Measurements from ENCODE around the gene MCF2. TPM values are rescaled to one million over a fixed set of nuclear protein-coding genes. Genes with fewer than 3 reads are reported as not detected.

The MCF2 gene
- total RNA-seq, 1 donor from 2014 or later: 0.52 TPM

DNA sequence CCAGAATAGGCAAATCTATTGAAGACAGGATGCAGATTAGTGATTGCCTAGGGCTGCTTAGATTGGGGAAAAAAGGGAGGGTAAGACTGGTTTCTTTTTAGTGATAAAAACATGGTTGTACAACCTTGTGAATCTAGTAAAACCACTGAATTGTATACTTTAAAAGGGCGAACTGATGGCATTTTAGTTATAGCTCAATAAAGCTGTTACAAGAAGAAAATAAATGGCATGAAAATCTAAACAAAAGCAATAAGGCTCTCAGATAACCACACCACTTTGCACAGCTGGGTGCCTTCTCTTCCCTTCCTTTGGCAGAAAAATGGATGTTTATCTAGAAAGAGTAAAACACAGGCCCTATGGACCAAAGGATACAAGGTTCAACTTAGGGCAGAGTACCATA, 107.9 kb downstream of the MCF2 start:
- TF ChIP-seq, protein P1, sequence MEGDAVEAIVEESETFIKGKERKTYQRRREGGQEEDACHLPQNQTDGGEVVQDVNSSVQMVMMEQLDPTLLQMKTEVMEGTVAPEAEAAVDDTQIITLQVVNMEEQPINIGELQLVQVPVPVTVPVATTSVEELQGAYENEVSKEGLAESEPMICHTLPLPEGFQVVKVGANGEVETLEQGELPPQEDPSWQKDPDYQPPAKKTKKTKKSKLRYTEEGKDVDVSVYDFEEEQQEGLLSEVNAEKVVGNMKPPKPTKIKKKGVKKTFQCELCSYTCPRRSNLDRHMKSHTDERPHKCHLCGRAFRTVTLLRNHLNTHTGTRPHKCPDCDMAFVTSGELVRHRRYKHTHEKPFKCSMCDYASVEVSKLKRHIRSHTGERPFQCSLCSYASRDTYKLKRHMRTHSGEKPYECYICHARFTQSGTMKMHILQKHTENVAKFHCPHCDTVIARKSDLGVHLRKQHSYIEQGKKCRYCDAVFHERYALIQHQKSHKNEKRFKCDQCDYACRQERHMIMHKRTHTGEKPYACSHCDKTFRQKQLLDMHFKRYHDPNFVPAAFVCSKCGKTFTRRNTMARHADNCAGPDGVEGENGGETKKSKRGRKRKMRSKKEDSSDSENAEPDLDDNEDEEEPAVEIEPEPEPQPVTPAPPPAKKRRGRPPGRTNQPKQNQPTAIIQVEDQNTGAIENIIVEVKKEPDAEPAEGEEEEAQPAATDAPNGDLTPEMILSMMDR (IDR thresholded peaks at IDR 0.05; ENCODE audit: borderline replicate concordance): no peak
- no peak overlapping the region for H3K4me3 ChIP-seq

DNA sequence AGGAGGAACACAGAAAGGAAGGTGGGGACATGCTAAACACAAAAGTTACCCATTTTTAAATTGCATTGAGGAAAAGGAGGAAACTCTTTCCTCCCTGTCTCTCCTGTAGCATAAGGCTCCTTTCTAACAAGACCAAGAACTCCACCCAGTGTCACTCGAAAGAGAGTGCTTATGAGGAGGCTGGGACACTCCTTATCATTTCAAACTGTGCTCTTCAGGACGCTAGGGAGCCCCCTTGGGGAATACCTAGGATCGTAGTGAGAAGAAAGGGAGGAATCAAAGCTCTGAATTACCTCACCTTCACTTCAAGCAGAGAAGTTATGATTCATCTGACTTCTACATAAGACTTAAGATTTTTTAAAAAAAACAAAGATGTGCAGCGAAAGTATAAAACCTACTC, 111.9 kb downstream of the MCF2 start:
- Histone ChIP-seq H3K36me3 (no peaks in the 10 kb centered on the region), H3K27me3 (ENCODE audit: low read depth) (no peaks in the 10 kb centered on the region), H3K9me3 (replicated peaks) (no peaks in the 10 kb centered on the region), H3K4me1 (no peaks in the 10 kb centered on the region), H3K4me3 (no peak overlapping the region), H3K27ac (replicated peaks) (no peak overlapping the region)
- DNase-seq: no peak
- intact Hi-C loops (cut with micrococcal nuclease): no loop called here
- TF ChIP-seq, protein P1 (IDR thresholded peaks at IDR 0.05; ENCODE audit: borderline replicate concordance): no peak

More for the DNA sequence above, 107.9 kb downstream of the MCF2 start:
- H3K27me3 ChIP-seq (ENCODE audit: low read depth): no peaks in the 10 kb centered on the region
- intact Hi-C loops (cut with micrococcal nuclease): no loop called here
- no peak for DNase-seq
- H3K4me1 ChIP-seq: no peaks in the 10 kb centered on the region
- no peak overlapping the region for H3K27ac ChIP-seq (replicated peaks)
- no peaks in the 10 kb centered on the region for H3K36me3 ChIP-seq
- no peaks in the 10 kb centered on the region for H3K9me3 ChIP-seq (replicated peaks)

DNA sequence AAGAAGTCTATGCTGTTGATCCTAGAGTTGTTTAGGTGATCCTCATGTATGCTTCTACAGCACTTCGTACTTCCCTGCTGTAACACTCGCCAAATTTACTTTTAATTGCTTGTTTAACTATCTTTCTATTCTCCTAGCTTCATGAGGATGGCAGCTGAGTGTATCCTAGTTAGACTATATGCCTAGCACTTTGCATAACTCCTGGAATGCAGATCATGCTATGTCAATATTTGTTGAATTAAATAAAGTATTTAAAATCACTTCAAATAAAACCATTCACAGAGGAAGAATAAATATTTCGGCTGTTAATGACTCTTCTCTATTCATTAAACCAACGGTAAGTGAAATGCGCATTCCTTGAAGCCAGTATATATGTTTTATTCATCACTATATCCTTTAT, 122.4 kb downstream of the MCF2 start:
- Histone ChIP-seq H3K27me3 (ENCODE audit: low read depth) (no peaks in the 10 kb centered on the region), H3K27ac (replicated peaks) (no peak overlapping the region), H3K4me3 (no peak overlapping the region), H3K36me3 (no peaks in the 10 kb centered on the region), H3K4me1 (no peaks in the 10 kb centered on the region), H3K9me3 (replicated peaks) (no peaks in the 10 kb centered on the region)
- TF ChIP-seq, protein P1 (IDR thresholded peaks at IDR 0.05; ENCODE audit: borderline replicate concordance): no peak
- intact Hi-C loops (cut with micrococcal nuclease): no loop called here
- no peak for DNase-seq

DNA sequence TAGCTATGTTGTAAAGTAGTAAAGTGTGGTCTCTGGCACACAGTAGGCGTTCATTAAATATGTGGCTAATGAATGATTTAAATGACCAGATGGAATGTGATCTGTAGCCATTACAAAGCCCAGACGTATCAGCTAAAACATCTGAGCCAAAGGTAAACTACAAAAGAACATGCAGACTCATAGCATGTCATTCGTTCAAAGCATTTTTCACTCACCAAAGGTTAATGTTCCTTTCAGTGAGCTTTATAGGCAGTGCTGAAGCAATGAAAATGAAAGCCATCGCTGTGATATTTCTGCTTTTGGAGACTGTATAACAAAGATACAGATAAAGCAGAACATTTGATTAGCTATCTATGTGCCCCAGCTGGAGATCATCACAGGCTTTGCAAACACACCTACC, 126.9 kb downstream of the MCF2 start:
- Histone ChIP-seq H3K27ac (replicated peaks) (no peak overlapping the region), H3K4me3 (no peak overlapping the region), H3K36me3 (no peaks in the 10 kb centered on the region), H3K27me3 (ENCODE audit: low read depth) (no peaks in the 10 kb centered on the region), H3K4me1 (no peaks in the 10 kb centered on the region), H3K9me3 (replicated peaks) (no peaks in the 10 kb centered on the region)
- no peak for DNase-seq
- intact Hi-C loops (cut with micrococcal nuclease): no loop called here
- TF ChIP-seq, protein P1 (IDR thresholded peaks at IDR 0.05; ENCODE audit: borderline replicate concordance): no peak

DNA sequence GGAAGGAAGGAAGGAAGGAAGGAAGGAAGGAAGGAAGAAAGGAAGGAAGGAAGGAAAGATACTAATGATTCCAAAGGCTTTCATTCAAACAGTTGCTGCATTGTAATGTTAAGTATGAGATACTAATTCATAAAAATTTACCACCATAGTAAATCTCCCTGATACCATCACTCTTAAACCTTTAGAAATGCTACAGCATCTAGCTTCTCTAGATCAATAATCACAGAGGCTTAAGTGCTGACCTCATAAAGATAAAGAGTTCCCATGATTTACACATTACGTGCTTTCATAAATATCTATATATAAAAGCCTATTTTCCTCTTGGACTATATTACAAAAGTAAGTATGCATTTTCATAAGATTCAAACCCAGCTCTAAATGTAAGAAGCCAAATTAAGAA, 141.0 kb downstream of the MCF2 start:
- Histone ChIP-seq H3K9me3 (replicated peaks) (no peaks in the 10 kb centered on the region), H3K4me3 (no peak overlapping the region), H3K36me3 (no peaks in the 10 kb centered on the region), H3K27me3 (ENCODE audit: low read depth) (no peaks in the 10 kb centered on the region), H3K27ac (replicated peaks) (no peak overlapping the region), H3K4me1 (no peaks in the 10 kb centered on the region)
- no peak for DNase-seq
- intact Hi-C loops (cut with micrococcal nuclease): no loop called here
- TF ChIP-seq, protein P1 (IDR thresholded peaks at IDR 0.05; ENCODE audit: borderline replicate concordance): no peak

DNA sequence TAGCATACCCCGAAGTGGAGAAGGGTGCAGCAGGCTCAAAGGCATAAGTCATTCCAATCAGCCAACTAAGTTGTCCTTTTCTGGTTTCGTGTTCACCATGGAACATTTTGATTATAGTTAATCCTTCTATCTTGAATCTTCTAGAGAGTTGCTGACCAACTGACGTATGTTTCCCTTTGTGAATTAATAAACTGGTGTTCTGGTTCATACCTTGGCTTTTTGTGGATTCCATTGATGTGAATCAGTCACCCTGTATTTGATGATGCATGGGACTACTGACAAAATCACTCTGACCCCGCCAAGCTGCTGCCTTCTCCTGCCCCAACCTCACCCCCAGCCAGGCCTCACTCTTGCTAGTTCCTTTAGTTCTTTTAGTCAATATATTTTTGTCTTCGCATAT, 144.7 kb downstream of the MCF2 start:
- Histone ChIP-seq H3K27ac (replicated peaks) (no peak overlapping the region), H3K27me3 (ENCODE audit: low read depth) (no peaks in the 10 kb centered on the region), H3K4me1 (no peaks in the 10 kb centered on the region), H3K4me3 (no peak overlapping the region), H3K36me3 (no peaks in the 10 kb centered on the region), H3K9me3 (replicated peaks) (no peaks in the 10 kb centered on the region)
- no peak for DNase-seq
- intact Hi-C loops (cut with micrococcal nuclease): no loop called here
- TF ChIP-seq, protein P1 (IDR thresholded peaks at IDR 0.05; ENCODE audit: borderline replicate concordance): no peak

All from left ventricle myocardium inferior (tissue), 1 donor.